Muscle layer of colon (tissue), 2 donors: ENCODE data around the gene PYROXD2.
"Not testable (repeated sequence)": the region's sequence is repeated elsewhere in the genome, so short reads cannot be mapped to it uniquely, and the experiment has no call there.

Experiments
- H3K27ac ChIP-seq: one replicate; pipeline ENCODE4 v1.7.0; 2013; ENCODE audit warnings: low read depth, mild to moderate bottlenecking, low read length, moderate library complexity
- H3K27me3 ChIP-seq, 2 donors: one replicate each; pipeline ENCODE4 v1.7.0; 2013; ENCODE audit warnings: low read length in 2 of 2, mild to moderate bottlenecking in 2 of 2; ENCODE audit not compliant: insufficient read depth in 2 of 2, control insufficient read depth in 1 of 2
- H3K36me3 ChIP-seq: one replicate; pipeline ENCODE4 v1.7.0; 2013; ENCODE audit warnings: mild to moderate bottlenecking, low read length; ENCODE audit not compliant: insufficient read depth
- H3K4me1 ChIP-seq: one replicate; pipeline ENCODE4 v1.7.0; 2013; ENCODE audit warnings: mild to moderate bottlenecking, low read length; ENCODE audit not compliant: insufficient read depth
- H3K4me3 ChIP-seq, 2 donors: one replicate each; pipeline ENCODE4 v1.7.0; 2013; ENCODE audit warnings: low read length in 2 of 2, low read depth in 1 of 2, mild to moderate bottlenecking in 1 of 2, moderate library complexity in 1 of 2
- H3K9ac ChIP-seq: one replicate; pipeline ENCODE4 v1.7.0; 2013; ENCODE audit warnings: low read length
- H3K9me3 ChIP-seq: one replicate; pipeline ENCODE4 v1.7.0; 2013; ENCODE audit warnings: mild to moderate bottlenecking, low read length
- donor health status: abdominal sarcoma.
- donor health status: Adenocarcinoma of cecum.

The PYROXD2 gene

GRCh38 chr10:98353170-98353569 is 61.8 kb downstream of the PYROXD2 start:
- Histone ChIP-seq H3K9me3 (no peaks in the 10 kb centered on the region), H3K27me3 (no peaks in the 10 kb centered on the region), H3K27ac (no peak overlapping the region), H3K4me3 (no peak overlapping the region), H3K9ac (no peak overlapping the region), H3K4me1 (peaks cover 19% of the 10 kb centered on the region), H3K36me3 (no peaks in the 10 kb centered on the region)

DNA sequence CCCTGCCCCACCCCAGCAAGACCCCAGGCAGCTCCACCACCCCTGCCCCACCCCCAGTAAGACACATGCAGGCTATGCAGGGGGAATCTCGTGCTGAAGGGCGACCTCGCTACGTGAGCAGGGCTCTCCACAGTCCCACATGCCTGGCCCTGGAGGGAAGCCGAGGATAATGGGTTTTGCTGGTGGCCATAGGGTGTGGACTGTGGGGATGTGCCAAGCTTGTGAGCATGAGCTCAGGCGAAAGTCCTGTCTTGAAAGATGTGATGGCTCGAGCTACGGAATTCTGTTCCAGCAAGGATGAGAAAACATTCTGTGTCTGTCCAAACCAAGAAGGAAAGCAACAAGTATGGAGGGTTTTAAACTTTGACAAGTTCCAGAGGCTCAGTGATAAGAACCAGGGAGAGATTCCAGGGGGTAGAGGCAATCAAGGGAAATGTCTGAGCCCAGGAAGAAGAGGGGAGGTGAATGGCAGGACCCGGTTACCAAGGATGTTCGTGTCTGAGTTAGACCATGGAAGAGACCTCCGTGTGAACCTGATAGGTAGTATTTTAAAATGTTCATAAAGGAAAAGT is 63.1 kb downstream of the PYROXD2 start:
- H3K4me1 ChIP-seq = peaks cover 19% of the 10 kb centered on the region
- no peak overlapping the region for H3K27ac ChIP-seq
- no peaks in the 10 kb centered on the region for H3K9me3 ChIP-seq
- H3K36me3 ChIP-seq = no peaks in the 10 kb centered on the region
- H3K27me3 ChIP-seq = no peaks in the 10 kb centered on the region
- H3K4me3 ChIP-seq = no peak overlapping the region
- no peak overlapping the region for H3K9ac ChIP-seq

GRCh38 chr10:98349508-98349922 is 65.5 kb downstream of the PYROXD2 start:
- no peaks in the 10 kb centered on the region for H3K27me3 ChIP-seq
- H3K4me3 ChIP-seq = no peak overlapping the region
- H3K27ac ChIP-seq = no peak overlapping the region
- H3K9ac ChIP-seq = no peak overlapping the region
- peaks cover 19% of the 10 kb centered on the region for H3K4me1 ChIP-seq
- no peaks in the 10 kb centered on the region for H3K36me3 ChIP-seq
- H3K9me3 ChIP-seq = no peaks in the 10 kb centered on the region

- Histone ChIP-seq H3K9ac (no peak overlapping the region), H3K9me3 (no peaks in the 10 kb centered on the region), H3K4me3 (no peak overlapping the region), H3K4me1 (peaks cover 9% of the 10 kb centered on the region), H3K27me3 (no peaks in the 10 kb centered on the region), H3K27ac (no peak overlapping the region), H3K36me3 (no peaks in the 10 kb centered on the region)
Observed at GRCh38 chr10:98346847-98347246, 68.1 kb downstream of the PYROXD2 start.

DNA sequence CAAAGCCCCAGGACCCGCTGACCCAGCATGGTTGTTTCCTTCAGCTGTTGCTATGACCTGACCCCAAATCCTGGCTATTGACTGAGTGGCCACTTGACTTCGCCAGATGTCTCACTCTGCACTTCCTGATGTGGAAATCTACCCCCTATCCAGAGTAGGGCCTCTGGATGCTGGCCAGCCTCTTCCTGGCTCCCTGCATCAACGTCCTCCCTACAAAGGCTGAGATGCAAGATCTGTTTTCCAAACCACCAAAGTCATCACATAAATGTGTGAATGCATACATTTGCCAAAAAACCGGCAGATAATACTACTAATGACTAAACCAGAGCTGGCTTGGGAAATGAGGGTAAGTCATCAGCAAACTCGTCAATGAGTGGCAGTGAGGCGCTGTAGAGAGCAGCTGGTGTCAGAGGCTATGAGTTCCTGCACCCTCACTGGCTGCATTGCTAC is 70.4 kb downstream of the PYROXD2 start:
- Histone ChIP-seq H3K9me3 (no peaks in the 10 kb centered on the region), H3K4me3 (no peak overlapping the region), H3K9ac (no peak overlapping the region), H3K4me1 (peaks cover 4% of the 10 kb centered on the region), H3K36me3 (no peaks in the 10 kb centered on the region), H3K27me3 (no peaks in the 10 kb centered on the region), H3K27ac (no peak overlapping the region)

- not testable (repeated sequence) for H3K9me3 ChIP-seq, H3K4me3 ChIP-seq, H3K4me1 ChIP-seq, H3K36me3 ChIP-seq, H3K9ac ChIP-seq, H3K27ac ChIP-seq, H3K27me3 ChIP-seq
Observed at GRCh38 chr10:98341701-98342100, 73.3 kb downstream of the PYROXD2 start.

DNA sequence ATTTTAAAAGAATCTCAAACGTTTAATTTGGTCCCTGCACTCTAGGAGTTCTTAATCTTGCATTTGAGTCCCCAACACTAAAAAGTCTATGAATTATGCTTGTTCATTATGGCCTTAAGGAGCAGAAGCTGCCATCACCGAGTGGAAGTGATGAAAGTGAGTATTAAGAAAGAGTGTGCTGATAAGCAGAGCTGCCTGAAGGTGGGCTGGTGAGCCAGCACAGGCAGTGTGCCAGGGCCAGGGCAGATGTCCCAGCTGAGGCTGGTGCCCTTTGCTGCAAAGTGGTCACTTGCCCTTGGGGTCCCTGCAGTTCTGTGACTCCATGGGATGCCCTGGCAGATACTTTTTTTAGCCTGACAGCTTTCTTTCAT is 74.1 kb downstream of the PYROXD2 start:
- H3K9ac ChIP-seq = no peak overlapping the region
- no peak overlapping the region for H3K4me3 ChIP-seq
- H3K9me3 ChIP-seq = no peaks in the 10 kb centered on the region
- no peaks in the 10 kb centered on the region for H3K27me3 ChIP-seq
- no peaks in the 10 kb centered on the region for H3K4me1 ChIP-seq
- H3K36me3 ChIP-seq = no peaks in the 10 kb centered on the region
- H3K27ac ChIP-seq = no peak overlapping the region

DNA sequence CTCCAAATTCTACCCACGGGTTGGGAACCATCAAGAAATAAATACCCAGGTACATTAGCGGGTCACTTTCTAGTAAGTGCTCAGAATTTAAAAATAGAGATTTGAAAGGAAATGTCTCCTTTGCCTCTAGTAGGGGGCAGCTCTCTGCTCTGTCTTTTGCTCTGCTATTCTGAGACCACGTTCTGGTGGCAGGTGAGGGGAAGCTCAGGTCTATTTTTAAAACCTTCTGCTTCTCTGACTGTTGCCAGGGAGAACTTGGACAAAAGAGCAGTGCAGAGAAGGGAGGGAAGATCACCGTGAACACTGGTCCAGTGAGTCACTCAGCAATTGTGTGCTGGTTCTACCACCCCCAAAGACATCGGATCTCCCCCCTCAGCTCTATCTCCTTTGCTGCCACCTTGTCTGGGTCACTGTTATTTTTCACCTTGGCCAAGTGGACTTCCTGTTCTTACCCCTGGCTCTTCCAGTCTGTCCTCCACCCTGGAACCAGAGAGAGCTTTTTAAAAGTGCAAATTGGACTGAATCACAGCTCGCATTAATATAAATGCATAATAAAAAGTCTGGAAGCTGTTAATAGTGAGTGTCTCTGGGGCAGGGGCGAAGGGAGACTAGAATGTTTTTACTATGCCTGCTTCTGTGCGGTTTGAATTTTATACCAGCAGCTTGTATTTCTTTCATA is 74.6 kb downstream of the PYROXD2 start:
- Histone ChIP-seq H3K9me3 (no peaks in the 10 kb centered on the region), H3K27me3 (no peaks in the 10 kb centered on the region), H3K36me3 (no peaks in the 10 kb centered on the region), H3K4me1 (no peaks in the 10 kb centered on the region), H3K4me3 (no peak overlapping the region), H3K9ac (no peak overlapping the region), H3K27ac (no peak overlapping the region)

DNA sequence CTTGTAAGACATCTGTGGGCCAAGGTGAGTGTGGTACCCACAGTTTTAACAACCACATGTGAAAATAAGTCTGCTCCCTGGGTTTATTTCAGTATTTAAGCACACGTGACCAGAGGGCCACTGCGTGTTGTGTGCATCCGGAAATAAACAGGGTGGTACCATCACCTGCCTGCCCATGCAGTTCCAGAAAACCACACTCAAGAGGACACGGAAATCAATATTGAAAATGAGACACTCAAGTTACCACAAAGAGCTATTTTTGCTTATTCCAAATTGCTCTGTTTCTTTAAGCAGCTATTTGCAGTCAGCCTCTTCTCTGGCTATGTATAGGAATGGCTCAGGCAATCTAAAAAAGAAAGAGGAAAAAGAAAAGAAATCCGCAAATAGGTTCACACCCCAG is 75.2 kb downstream of the PYROXD2 start:
- Histone ChIP-seq H3K9me3 (no peaks in the 10 kb centered on the region), H3K4me1 (no peaks in the 10 kb centered on the region), H3K9ac (no peak overlapping the region), H3K27me3 (no peaks in the 10 kb centered on the region), H3K27ac (no peak overlapping the region), H3K4me3 (no peak overlapping the region), H3K36me3 (no peaks in the 10 kb centered on the region)

- no peak overlapping the region for H3K9ac ChIP-seq
- no peaks in the 10 kb centered on the region for H3K27me3 ChIP-seq
- no peaks in the 10 kb centered on the region for H3K9me3 ChIP-seq
- no peak overlapping the region for H3K4me3 ChIP-seq
- no peak overlapping the region for H3K27ac ChIP-seq
- H3K36me3 ChIP-seq = no peaks in the 10 kb centered on the region
- no peaks in the 10 kb centered on the region for H3K4me1 ChIP-seq
Observed at GRCh38 chr10:98338896-98339295, 76.1 kb downstream of the PYROXD2 start.

DNA sequence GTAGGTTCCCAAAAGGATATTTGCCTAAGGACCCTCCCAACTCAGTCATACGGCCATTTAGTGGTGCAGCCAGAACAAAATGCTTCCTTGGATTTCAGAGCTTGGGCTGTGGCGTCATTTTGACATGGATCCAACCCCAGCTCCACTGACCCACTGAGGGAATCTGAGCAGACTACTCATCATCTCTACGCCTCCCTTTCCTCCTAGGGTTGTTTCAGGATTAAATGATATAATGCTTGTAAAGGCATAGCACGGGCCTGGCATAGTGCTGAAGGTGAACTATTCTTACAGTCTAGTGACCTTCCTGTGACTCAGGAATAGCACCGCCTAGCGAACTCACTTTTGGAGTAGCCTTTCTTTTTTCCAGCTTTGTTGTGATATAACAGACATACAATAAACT is 76.7 kb downstream of the PYROXD2 start:
- Histone ChIP-seq H3K4me1 (no peaks in the 10 kb centered on the region), H3K4me3 (no peak overlapping the region), H3K27me3 (no peaks in the 10 kb centered on the region), H3K27ac (no peak overlapping the region), H3K9me3 (no peaks in the 10 kb centered on the region), H3K36me3 (no peaks in the 10 kb centered on the region), H3K9ac (no peak overlapping the region)

GRCh38 chr10:98337484-98337883 is 77.5 kb downstream of the PYROXD2 start:
- Histone ChIP-seq H3K9ac (no peak overlapping the region), H3K27me3 (no peaks in the 10 kb centered on the region), H3K4me1 (no peaks in the 10 kb centered on the region), H3K27ac (no peak overlapping the region), H3K36me3 (no peaks in the 10 kb centered on the region), H3K9me3 (no peaks in the 10 kb centered on the region), H3K4me3 (no peak overlapping the region)
